ENCODE data around the gene KRT78. TPM values are rescaled to one million over a fixed set of nuclear protein-coding genes. Genes with fewer than 3 reads are reported as not detected.
A peak's percentile ranks its signal among the peaks of the same experiment; 100 is the strongest.

Gene KRT78
- total and polyA plus RNA-seq, 9 of the 15 experiments (the other 6 are each of a cell fraction or from before 2014, with no cell fraction given), result not detected

GRCh38 chr12:52798671-52799504 lies 49.9 kb downstream of the KRT78 start (continued):
- TF ChIP-seq MEIS2 (IDR thresholded peaks at IDR 0.05; ENCODE audit: partially characterized antibody) (peak; percentile 14), ZNF184 (CRISPR knock-in tag; IDR thresholded peaks at IDR 0.05) (no peak), ARID2 (IDR thresholded peaks at IDR 0.05) (no peak)

- no TSS peak for BruUV-seq (replicated peaks)
- H3K9me1 ChIP-seq (ENCODE audit: control insufficient read depth, insufficient read depth, low read length), result no peaks in the 10 kb centered on the region
- no peak overlapping the region for H3K4me3 ChIP-seq
- in situ Hi-C loops (cut with MboI) (no loop called here), intact Hi-C loops (cut with micrococcal nuclease) (no loop called here)
- H3K4me1 ChIP-seq (replicated peaks in 1 of 2; ENCODE audit: control insufficient read depth in 2 of 2, insufficient read depth in 2 of 2, low read length in 2 of 2), result peaks cover 28 to 37% of the 10 kb centered on the region in 2 experiments; a peak in 4 of 5 replicates
- no peaks in the 10 kb centered on the region for H3K79me2 ChIP-seq (ENCODE audit: control insufficient read depth, insufficient read depth, low read length)
- H3K27ac ChIP-seq (ENCODE audit: extremely low read depth, low read depth, low read length), result no peak overlapping the region; the same call in 2 of the 3 replicates
- WGBS (ENCODE audit: insufficient coverage, low coverage, missing lambda C conversion rate), result 51% methylated on average over 4 of the region's 4 CpGs
- POLR2A ChIA-PET, result interaction anchor here (0.7 to 1.9 kb wide), 4 partner anchors 9 to 401 kb away, joined by 3 to 11 read pairs (median 4); no protein-coding TSS in a partner anchor
- ATAC-seq (peak; percentile 69), FAIRE-seq (peak; percentile 65), DNase-seq (ENCODE audit: extremely low read depth in 1 of 4, low spot score in 3 of 4) (peak; percentile 54 to 61 (median 57))
- CTCF ChIA-PET (ENCODE audit: low intra/inter-chr PET ratio), result no interaction called here
- H3K9me3 ChIP-seq (replicated peaks; ENCODE audit: control insufficient read depth, insufficient read depth, low read depth, low read length), result no peaks in the 10 kb centered on the region
- H3K9ac ChIP-seq (ENCODE audit: insufficient read depth in 1 of 2, low read depth in 2 of 2, low read length in 2 of 2), result no peak overlapping the region
- H3K36me3 ChIP-seq (ENCODE audit: control insufficient read depth, insufficient read depth, low read length), result no peaks in the 10 kb centered on the region
- H4K20me1 ChIP-seq (replicated peaks; ENCODE audit: control insufficient read depth, insufficient read depth, low read length), result no peaks in the 10 kb centered on the region
- H2AFZ ChIP-seq (ENCODE audit: low read depth, low read length), result no peak overlapping the region
- peak overlapping the region; percentile 17; the same call in 1 of the 2 replicates for H3K4me2 ChIP-seq (ENCODE audit: insufficient read depth, low read length)
- H3K27me3 ChIP-seq (ENCODE audit: control insufficient read depth in 2 of 2, insufficient read depth in 2 of 2, low read length in 2 of 2), result no peaks in the 10 kb centered on the region
- no peak for TF ChIP-seq POLR2AphosphoS2 (IDR thresholded peaks at IDR 0.05; ENCODE audit: low read length)
- peak; percentile 69 for TF ChIP-seq C11orf30 (IDR thresholded peaks at IDR 0.05; ENCODE audit: low read depth)
- no peak for TF ChIP-seq KLF10 (CRISPR knock-in tag; IDR thresholded peaks at IDR 0.05)
- TF ChIP-seq TGIF2 (CRISPR knock-in tag; IDR thresholded peaks at IDR 0.05), result no peak
- TF ChIP-seq RAD51 (IDR thresholded peaks at IDR 0.05; ENCODE audit: borderline replicate concordance, low read depth), result no peak
- no peak for TF ChIP-seq HMGN3 (IDR thresholded peaks at IDR 0.05; ENCODE audit: borderline replicate concordance, extremely low read depth, insufficient read length, low read depth, low read length)
- no peak for TF ChIP-seq ZNF583 (CRISPR knock-in tag; IDR thresholded peaks at IDR 0.05)
- TF ChIP-seq CHD1 (IDR thresholded peaks at IDR 0.05; ENCODE audit: low read length), result no peak
- no peak for TF ChIP-seq SRSF3 (IDR thresholded peaks at IDR 0.05; ENCODE audit: insufficient read depth, low read length)
- no peak for TF ChIP-seq ZNF41 (CRISPR knock-in tag; conservative IDR thresholded peaks at IDR 0.05)
- no peak for TF ChIP-seq HNRNPL (IDR thresholded peaks at IDR 0.05; ENCODE audit: low read depth, low read length)
- TF ChIP-seq ZNF778 (CRISPR knock-in tag; IDR thresholded peaks at IDR 0.05), result no peak
- TF ChIP-seq, protein P1, sequence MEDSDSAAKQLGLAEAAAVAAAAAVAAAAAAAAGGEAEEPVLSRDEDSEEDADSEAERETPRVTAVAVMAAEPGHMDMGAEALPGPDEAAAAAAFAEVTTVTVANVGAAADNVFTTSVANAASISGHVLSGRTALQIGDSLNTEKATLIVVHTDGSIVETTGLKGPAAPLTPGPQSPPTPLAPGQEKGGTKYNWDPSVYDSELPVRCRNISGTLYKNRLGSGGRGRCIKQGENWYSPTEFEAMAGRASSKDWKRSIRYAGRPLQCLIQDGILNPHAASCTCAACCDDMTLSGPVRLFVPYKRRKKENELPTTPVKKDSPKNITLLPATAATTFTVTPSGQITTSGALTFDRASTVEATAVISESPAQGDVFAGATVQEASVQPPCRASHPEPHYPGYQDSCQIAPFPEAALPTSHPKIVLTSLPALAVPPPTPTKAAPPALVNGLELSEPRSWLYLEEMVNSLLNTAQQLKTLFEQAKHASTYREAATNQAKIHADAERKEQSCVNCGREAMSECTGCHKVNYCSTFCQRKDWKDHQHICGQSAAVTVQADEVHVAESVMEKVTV (CRISPR knock-in tag; IDR thresholded peaks at IDR 0.05), result no peak
- TF ChIP-seq ZNF24 (IDR thresholded peaks at IDR 0.05), result no peak
- no peak for TF ChIP-seq ZBTB43 (CRISPR knock-in tag; IDR thresholded peaks at IDR 0.05)
- TF ChIP-seq NCOA1 (IDR thresholded peaks at IDR 0.05; ENCODE audit: low read depth), result no peak
Measured at GRCh38 chr12:52798003-52798670, 50.7 kb downstream of the KRT78 start.

Measured in K562 (cell line).